HepG2 (cell line): Measurements from ENCODE around the gene SNAI3. TPM values are rescaled to one million over a fixed set of nuclear protein-coding genes. Genes with fewer than 3 reads are reported as not detected.

Source experiments
- BRCA1 ChIP-seq: sonication (generic); formaldehyde crosslinking; IDR thresholded peaks from 2 replicates; pipeline ENCODE4 v1.4.0; 2020; ENCODE audit warnings: missing genetic modification reagents
- CCDC6 ChIP-seq: sonication (generic); formaldehyde crosslinking; IDR thresholded peaks from 2 replicates; pipeline ENCODE4 v1.8.1; 2022; ENCODE audit warnings: mild to moderate bottlenecking, missing genetic modification reagents, moderate library complexity
- HNRNPK ChIP-seq: fragments of 200-400 bp; formaldehyde crosslinking; IDR thresholded peaks from 2 replicates; pipeline ENCODE4 v1.6.1; 2018; ENCODE audit warnings: low read length, low read depth, moderate library complexity, mild to moderate bottlenecking; ENCODE audit not compliant: poor library complexity, severe bottlenecking
- KLF11 ChIP-seq: IDR thresholded peaks from 2 replicates; pipeline ENCODE4 v1.6.1; 2016; ENCODE audit warnings: missing compliant biosample characterization
- SETDB1 ChIP-seq: sonication (generic); formaldehyde crosslinking; IDR thresholded peaks from 2 replicates; pipeline ENCODE4 v1.5.1; 2020; ENCODE audit warnings: missing genetic modification reagents, mild to moderate bottlenecking, borderline replicate concordance
- ZFP37 ChIP-seq: sonication (generic); formaldehyde crosslinking; IDR thresholded peaks from 2 replicates; pipeline ENCODE4 v1.4.0; 2020; ENCODE audit warnings: missing genetic modification reagents, borderline replicate concordance
- ZNF44 ChIP-seq: sonication (generic); formaldehyde crosslinking; IDR thresholded peaks from 2 replicates; pipeline ENCODE4 v1.5.1; 2020; ENCODE audit warnings: mild to moderate bottlenecking, missing genetic modification reagents
- ZNF749 ChIP-seq: sonication (generic); formaldehyde crosslinking; IDR thresholded peaks from 2 replicates; pipeline ENCODE4 v1.8.0; 2022; ENCODE audit warnings: mild to moderate bottlenecking, missing genetic modification reagents, moderate library complexity, borderline replicate concordance
- polyA plus RNA-seq, 8 experiments: library from polyadenylated mRNA; depleted of rRNA in 3 of 8; stranded (reverse) in 7 of 8; unstranded in 1 of 8; fragments of >200 nt; fragmentation: Illumina TruSeq in 4 of 8; extraction: Trizol in 4 of 8; gene quantifications; 2 replicates each; pipeline versions ENCODE4 v1.2.1 to v1.2.3, GENCODE V29; 2011 to 2016; ENCODE audit warnings: low read depth in 4 of 8, missing spikeins in 1 of 8, mixed read lengths in 1 of 8; ENCODE audit not compliant: insufficient read depth in 1 of 8
- total RNA-seq, 5 experiments: library from RNA; depleted of rRNA; stranded (reverse); fragments of >200 nt; fragmentation: Illumina TruSeq; extraction: Trizol; gene quantifications; 2 replicates each; pipeline ENCODE4 v1.2.3, GENCODE V29; 2016; ENCODE audit warnings: low read depth in 1 of 5
- TF ChIP-seq, protein P1 (sequence below): sonication (generic); formaldehyde crosslinking; IDR thresholded peaks from 2 replicates; pipeline ENCODE4 v1.4.0; 2020; ENCODE audit warnings: mild to moderate bottlenecking, missing genetic modification reagents
- TF ChIP-seq, protein P2 (sequence below): sonication (generic); formaldehyde crosslinking; IDR thresholded peaks from 2 replicates; pipeline ENCODE4 v1.5.0; 2020; ENCODE audit warnings: missing genetic modification reagents
- TF ChIP-seq, protein P3 (sequence below): IDR thresholded peaks from 2 replicates; pipeline ENCODE4 v1.6.1; 2018; ENCODE audit warnings: missing genetic modification reagents
- TF ChIP-seq, protein P4 (sequence below): sonication (generic); formaldehyde crosslinking; IDR thresholded peaks from 2 replicates; pipeline ENCODE4 v1.5.0; 2020; ENCODE audit warnings: missing genetic modification reagents

The SNAI3 gene
- total and polyA plus RNA-seq, 2 of the 13 experiments (the other 11 are each of a cell fraction or from before 2014, with no cell fraction given), result 0.09 to 0.18 TPM

DNA sequence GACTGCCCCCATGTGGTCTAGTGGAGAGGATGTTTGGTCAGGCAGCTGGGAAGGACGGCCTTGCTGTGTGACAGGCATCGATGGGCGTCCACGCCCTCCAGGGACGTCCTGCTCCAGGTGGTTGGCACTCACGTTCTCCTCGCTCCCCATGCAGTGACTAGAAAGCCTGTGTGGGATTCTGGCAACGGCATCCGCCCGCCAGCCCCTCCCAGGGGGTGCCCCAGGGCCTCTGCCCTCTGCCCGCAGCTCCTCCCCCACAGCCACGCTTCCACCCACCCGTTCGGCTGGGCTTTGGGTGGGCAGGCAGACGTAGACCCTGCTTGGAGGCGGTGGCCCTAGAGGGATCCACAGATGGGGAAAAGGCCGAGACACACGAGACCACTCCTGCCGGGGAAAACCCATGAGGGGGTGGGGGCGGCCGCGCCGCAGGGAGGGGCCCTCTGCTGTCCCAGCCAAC is 52.6 kb downstream of the SNAI3 start (continued):
- TF ChIP-seq, protein P1, sequence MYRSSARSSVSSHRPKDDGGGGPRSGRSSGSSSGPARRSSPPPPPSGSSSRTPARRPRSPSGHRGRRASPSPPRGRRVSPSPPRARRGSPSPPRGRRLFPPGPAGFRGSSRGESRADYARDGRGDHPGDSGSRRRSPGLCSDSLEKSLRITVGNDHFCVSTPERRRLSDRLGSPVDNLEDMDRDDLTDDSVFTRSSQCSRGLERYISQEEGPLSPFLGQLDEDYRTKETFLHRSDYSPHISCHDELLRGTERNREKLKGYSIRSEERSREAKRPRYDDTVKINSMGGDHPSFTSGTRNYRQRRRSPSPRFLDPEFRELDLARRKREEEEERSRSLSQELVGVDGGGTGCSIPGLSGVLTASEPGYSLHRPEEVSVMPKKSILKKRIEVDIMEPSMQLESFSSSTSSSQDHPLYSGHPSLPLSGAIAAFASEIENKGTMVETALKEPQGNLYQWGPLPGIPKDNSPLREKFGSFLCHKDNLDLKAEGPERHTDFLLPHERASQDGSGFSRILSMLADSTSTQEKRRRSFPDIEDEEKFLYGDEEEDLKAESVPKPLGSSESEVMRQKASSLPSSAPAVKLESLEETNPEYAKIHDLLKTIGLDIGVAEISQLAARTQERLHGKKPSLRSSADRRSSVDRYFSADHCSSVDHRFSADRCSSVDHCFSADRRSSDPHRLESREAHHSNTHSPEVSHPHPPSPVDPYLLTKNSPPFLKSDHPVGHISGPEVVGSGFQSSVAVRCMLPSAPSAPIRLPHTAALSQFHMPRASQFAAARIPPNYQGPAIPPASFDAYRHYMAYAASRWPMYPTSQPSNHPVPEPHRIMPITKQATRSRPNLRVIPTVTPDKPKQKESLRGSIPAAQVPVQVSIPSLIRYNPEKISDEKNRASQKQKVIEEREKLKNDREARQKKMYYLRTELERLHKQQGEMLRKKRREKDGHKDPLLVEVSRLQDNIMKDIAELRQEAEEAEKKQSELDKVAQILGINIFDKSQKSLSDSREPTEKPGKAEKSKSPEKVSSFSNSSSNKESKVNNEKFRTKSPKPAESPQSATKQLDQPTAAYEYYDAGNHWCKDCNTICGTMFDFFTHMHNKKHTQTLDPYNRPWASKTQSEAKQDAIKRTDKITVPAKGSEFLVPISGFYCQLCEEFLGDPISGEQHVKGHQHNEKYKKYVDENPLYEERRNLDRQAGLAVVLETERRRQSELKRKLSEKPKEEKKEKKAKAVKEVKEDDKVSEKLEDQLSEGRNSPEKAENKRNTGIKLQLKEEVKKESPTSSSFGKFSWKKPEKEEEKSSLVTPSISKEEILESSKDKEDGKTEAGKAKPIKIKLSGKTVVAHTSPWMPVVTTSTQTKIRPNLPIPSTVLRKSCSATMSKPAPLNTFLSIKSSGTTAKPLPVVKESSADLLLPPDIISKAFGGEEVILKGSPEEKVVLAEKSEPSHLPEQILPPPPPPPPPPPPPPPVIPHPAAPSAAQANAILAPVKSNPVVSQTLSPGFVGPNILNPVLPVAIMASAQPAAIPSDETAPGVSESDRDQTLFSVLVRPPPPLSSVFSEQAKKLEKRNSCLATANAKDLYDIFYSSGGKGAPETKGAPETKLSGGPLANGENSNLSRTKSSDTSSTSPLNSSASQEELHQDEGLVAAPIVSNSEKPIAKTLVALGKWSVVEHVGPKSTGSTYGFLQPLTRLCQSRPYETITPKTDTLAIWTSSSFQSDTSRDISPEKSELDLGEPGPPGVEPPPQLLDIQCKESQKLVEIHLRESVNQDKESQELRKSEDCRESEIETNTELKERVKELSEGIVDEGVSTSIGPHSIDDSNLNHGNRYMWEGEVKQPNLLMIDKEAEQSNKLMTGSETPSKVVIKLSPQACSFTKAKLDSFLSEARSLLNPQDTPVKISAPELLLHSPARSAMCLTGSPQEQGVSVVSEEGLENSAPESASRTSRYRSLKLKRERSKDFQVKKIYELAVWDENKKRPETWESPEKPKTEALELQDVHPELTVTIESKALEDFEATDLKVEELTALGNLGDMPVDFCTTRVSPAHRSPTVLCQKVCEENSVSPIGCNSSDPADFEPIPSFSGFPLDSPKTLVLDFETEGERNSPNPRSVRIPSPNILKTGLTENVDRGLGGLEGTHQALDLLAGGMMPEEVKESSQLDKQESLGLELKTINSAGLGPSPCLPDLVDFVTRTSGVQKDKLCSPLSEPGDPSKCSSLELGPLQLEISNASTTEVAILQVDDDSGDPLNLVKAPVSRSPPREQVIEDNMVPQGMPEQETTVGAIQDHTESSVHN (CRISPR knock-in tag), result no peak
- no peak for TF ChIP-seq BRCA1 (CRISPR knock-in tag)
- TF ChIP-seq, protein P2, sequence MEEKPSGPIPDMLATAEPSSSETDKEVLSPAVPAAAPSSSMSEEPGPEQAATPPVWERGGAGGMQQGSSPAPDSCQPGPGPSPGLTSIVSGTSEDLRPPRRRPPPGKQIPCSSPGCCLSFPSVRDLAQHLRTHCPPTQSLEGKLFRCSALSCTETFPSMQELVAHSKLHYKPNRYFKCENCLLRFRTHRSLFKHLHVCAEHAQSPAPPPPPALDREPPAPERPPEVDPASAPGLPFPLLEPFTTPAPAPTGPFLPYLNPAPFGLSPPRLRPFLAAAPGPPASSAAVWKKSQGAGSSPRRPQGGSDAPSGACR, result no peak
- TF ChIP-seq ZNF44 (CRISPR knock-in tag), result no peak
- no peak for TF ChIP-seq ZNF749 (CRISPR knock-in tag)
- no peak for TF ChIP-seq KLF11 (CRISPR knock-in tag)
- TF ChIP-seq HNRNPK, result no peak
- TF ChIP-seq, protein P3, sequence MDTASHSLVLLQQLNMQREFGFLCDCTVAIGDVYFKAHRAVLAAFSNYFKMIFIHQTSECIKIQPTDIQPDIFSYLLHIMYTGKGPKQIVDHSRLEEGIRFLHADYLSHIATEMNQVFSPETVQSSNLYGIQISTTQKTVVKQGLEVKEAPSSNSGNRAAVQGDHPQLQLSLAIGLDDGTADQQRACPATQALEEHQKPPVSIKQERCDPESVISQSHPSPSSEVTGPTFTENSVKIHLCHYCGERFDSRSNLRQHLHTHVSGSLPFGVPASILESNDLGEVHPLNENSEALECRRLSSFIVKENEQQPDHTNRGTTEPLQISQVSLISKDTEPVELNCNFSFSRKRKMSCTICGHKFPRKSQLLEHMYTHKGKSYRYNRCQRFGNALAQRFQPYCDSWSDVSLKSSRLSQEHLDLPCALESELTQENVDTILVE (CRISPR knock-in tag), result no peak
- no peak for TF ChIP-seq ZFP37 (CRISPR knock-in tag)
- no peak for TF ChIP-seq CCDC6 (CRISPR knock-in tag)
- no peak for TF ChIP-seq SETDB1 (CRISPR knock-in tag)
- TF ChIP-seq, protein P4, sequence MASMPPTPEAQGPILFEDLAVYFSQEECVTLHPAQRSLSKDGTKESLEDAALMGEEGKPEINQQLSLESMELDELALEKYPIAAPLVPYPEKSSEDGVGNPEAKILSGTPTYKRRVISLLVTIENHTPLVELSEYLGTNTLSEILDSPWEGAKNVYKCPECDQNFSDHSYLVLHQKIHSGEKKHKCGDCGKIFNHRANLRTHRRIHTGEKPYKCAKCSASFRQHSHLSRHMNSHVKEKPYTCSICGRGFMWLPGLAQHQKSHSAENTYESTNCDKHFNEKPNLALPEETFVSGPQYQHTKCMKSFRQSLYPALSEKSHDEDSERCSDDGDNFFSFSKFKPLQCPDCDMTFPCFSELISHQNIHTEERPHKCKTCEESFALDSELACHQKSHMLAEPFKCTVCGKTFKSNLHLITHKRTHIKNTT (CRISPR knock-in tag), result no peak
- TF ChIP-seq, all 625 proteins: peak for 18
